Upper lobe of right lung (tissue), 1 donor: Measurements from ENCODE around the gene BHLHE40. TPM values are rescaled to one million over a fixed set of nuclear protein-coding genes. Genes with fewer than 3 reads are reported as not detected.

Experiments used
- ATAC-seq: fragments of 200-7000 bp; cut with Tn5 transposase; one replicate; pipeline ENCODE4 v1.9.1; 2020; ENCODE audit warnings: mild to moderate bottlenecking, moderate library complexity
- DNase-seq: peaks from one replicate; pipeline ENCODE4 v3.0.0-alpha.2; 2020
- H3K27ac ChIP-seq: fragments of 200-600 bp; one replicate; pipeline ENCODE4 v1.8.0; 2022
- H3K27me3 ChIP-seq: fragments of 200-600 bp; one replicate; pipeline ENCODE4 v1.8.0; 2022; ENCODE audit warnings: mild to moderate bottlenecking
- H3K36me3 ChIP-seq: fragments of 200-600 bp; one replicate; pipeline ENCODE4 v1.8.0; 2022
- H3K4me1 ChIP-seq: fragments of 200-600 bp; one replicate; pipeline ENCODE4 v1.8.0; 2022
- H3K4me3 ChIP-seq: fragments of 200-600 bp; one replicate; pipeline ENCODE4 v1.8.0; 2022; ENCODE audit warnings: mild to moderate bottlenecking
- H3K9me3 ChIP-seq: fragments of 200-600 bp; one replicate; pipeline ENCODE4 v1.8.0; 2022
- intact Hi-C: fragments of 100-400 bp; cut with DNase I; formaldehyde crosslinking; loops from one replicate; pipeline ENCODE4 v1.11.0; 2022
- total RNA-seq: library from RNA; stranded (reverse); fragmentation: NEBNext Ultra II Directional; extraction: Animal tissue kit (Norgen Biotek cat#: 25700); gene quantifications from one replicate; pipeline ENCODE4 v1.2.1, GENCODE V29; 2021
- TF ChIP-seq, protein P1 (sequence below): fragments of 200-600 bp; IDR thresholded peaks from one replicate; pipeline ENCODE4 v1.8.0; 2022; ENCODE audit warnings: antibody characterized with exemption
- donor health status: DM: no; HTN: yes; CAD: no; lungs with severe emphysema.

Gene BHLHE40
- total RNA-seq, 1 donor from 2014 or later = 97.1 TPM

DNA sequence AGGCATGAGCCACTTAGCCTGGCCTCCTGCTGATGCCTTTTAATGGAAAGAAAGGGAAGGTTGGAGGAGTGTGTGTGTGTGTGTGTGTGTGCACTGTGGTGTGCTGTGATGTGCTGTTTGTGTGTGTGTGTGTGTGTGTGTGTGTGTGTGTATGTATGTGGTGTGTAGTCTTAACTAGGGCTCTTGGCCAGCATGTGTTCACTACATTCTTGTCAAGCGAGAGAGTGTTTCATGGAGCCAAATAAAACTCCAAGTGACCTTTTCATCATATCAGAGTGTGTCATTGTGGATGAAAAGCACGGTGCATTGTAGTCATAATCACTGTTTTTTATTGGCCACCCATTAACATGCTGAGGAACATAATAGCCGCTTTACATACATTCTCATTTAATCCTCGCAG is 30.8 kb upstream of the BHLHE40 start:
- no peak for DNase-seq
- intact Hi-C loops = no loop called here
- H3K27me3 ChIP-seq = no peaks in the 10 kb centered on the region
- H3K4me3 ChIP-seq = no peak overlapping the region
- H3K4me1 ChIP-seq = no peaks in the 10 kb centered on the region
- TF ChIP-seq, protein P1, sequence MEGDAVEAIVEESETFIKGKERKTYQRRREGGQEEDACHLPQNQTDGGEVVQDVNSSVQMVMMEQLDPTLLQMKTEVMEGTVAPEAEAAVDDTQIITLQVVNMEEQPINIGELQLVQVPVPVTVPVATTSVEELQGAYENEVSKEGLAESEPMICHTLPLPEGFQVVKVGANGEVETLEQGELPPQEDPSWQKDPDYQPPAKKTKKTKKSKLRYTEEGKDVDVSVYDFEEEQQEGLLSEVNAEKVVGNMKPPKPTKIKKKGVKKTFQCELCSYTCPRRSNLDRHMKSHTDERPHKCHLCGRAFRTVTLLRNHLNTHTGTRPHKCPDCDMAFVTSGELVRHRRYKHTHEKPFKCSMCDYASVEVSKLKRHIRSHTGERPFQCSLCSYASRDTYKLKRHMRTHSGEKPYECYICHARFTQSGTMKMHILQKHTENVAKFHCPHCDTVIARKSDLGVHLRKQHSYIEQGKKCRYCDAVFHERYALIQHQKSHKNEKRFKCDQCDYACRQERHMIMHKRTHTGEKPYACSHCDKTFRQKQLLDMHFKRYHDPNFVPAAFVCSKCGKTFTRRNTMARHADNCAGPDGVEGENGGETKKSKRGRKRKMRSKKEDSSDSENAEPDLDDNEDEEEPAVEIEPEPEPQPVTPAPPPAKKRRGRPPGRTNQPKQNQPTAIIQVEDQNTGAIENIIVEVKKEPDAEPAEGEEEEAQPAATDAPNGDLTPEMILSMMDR = no peak
- no peaks in the 10 kb centered on the region for H3K36me3 ChIP-seq
- no peak overlapping the region for H3K27ac ChIP-seq
- no peaks in the 10 kb centered on the region for H3K9me3 ChIP-seq
- ATAC-seq = no peak

DNA sequence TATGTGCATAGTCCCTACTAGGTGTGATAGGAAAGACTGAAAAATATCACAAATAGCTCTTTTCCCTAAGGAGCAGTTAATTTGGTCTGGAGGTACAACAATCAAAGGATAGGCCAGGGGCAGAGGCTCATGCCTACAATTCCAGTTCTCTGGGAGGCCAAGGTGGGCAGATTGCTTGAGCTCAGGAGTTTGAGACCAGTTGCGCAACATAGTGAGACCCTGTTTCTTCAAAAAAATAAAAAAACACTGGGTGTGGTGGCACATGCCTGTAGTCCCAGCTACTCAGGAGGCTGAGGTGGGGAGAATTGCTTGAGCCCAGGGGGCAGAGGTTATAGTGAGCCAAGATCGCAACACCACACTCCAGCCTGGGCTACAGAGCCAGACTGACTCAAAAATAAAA is 30.2 kb upstream of the BHLHE40 start:
- H3K4me1 ChIP-seq = no peaks in the 10 kb centered on the region
- no peaks in the 10 kb centered on the region for H3K36me3 ChIP-seq
- TF ChIP-seq, protein P1 = no peak
- H3K27me3 ChIP-seq = no peaks in the 10 kb centered on the region
- H3K9me3 ChIP-seq = no peaks in the 10 kb centered on the region
- intact Hi-C loops = no loop called here
- no peak overlapping the region for H3K4me3 ChIP-seq
- ATAC-seq = no peak
- no peak overlapping the region for H3K27ac ChIP-seq
- no peak for DNase-seq

DNA sequence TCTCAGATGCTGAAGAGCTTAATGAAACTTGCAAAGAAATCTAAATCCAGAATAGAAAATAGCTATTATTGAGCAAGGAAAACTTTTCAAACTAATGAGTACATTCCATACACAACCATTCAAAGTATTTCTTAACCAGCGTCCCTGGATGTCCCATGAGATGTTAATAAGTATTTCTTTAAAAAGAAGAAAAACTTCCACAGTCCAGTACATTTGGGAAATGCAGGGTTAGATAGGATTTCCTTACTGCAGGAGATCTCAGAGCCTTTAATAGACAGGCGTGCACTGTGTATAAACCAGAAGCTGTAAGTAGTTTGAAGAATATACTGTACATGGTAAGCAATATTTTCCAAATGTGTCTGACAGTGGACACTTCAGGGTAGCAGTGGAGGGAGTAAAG is 29.6 kb upstream of the BHLHE40 start:
- TF ChIP-seq, protein P1 = no peak

DNA sequence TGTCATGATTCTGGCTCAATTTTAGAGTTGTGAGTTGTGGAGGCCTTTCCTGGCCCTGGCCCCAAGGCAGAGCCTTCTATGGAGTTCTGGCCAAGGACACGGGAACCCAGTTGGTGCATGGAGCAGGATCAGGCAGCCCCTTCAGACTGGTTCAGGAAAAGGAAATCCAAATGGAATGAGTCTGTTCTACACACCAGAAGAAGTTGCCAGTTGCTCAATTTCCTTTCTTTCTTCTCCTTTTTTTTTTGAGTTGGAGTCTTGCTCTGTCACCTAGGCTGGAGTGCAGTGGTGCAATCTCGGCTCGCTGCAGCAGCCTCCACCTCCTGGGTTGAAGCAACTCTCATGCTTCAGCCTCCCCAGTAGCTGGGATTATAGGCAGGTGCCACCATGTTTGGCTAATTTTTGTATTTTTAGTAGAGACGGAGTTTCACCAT is 28.9 kb upstream of the BHLHE40 start:
- H3K9me3 ChIP-seq = no peaks in the 10 kb centered on the region
- intact Hi-C loops = no loop called here
- peak; percentile 51 for ATAC-seq
- H3K4me1 ChIP-seq = no peaks in the 10 kb centered on the region
- H3K36me3 ChIP-seq = no peaks in the 10 kb centered on the region
- TF ChIP-seq, protein P1 = no peak
- no peaks in the 10 kb centered on the region for H3K27me3 ChIP-seq
- no peak overlapping the region for H3K27ac ChIP-seq
- H3K4me3 ChIP-seq = no peak overlapping the region
- no peak for DNase-seq

More for the DNA sequence above, 29.6 kb upstream of the BHLHE40 start:
- intact Hi-C loops = no loop called here
- Histone ChIP-seq H3K9me3 (no peaks in the 10 kb centered on the region), H3K4me3 (no peak overlapping the region), H3K27me3 (no peaks in the 10 kb centered on the region), H3K27ac (no peak overlapping the region), H3K4me1 (no peaks in the 10 kb centered on the region), H3K36me3 (no peaks in the 10 kb centered on the region)
- no peak for DNase-seq
- ATAC-seq = no peak

DNA sequence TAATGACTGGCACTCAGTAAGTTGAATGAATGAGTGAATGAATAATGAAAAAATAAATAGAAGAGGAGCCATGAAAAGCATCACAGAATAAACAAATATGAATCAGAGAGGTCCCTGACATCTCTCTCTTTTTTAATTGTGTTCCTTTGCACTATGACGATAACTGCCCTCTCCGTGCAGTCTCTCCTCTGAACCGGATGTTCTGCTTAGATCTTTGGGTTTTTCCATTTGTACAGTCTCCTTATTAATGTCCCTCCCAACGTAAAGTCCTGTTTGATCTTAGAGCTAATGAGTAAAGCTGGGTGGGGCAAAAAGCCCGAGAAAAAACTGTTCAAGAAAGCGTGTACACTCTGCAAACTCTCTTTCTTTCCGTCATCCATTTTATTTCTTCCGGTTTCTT is 28.3 kb upstream of the BHLHE40 start:
- DNase-seq = no peak
- no peak overlapping the region for H3K27ac ChIP-seq
- H3K4me3 ChIP-seq = no peak overlapping the region
- no peaks in the 10 kb centered on the region for H3K27me3 ChIP-seq
- H3K4me1 ChIP-seq = no peaks in the 10 kb centered on the region
- TF ChIP-seq, protein P1 = no peak
- ATAC-seq = no peak
- H3K36me3 ChIP-seq = no peaks in the 10 kb centered on the region
- intact Hi-C loops = no loop called here
- no peaks in the 10 kb centered on the region for H3K9me3 ChIP-seq

DNA sequence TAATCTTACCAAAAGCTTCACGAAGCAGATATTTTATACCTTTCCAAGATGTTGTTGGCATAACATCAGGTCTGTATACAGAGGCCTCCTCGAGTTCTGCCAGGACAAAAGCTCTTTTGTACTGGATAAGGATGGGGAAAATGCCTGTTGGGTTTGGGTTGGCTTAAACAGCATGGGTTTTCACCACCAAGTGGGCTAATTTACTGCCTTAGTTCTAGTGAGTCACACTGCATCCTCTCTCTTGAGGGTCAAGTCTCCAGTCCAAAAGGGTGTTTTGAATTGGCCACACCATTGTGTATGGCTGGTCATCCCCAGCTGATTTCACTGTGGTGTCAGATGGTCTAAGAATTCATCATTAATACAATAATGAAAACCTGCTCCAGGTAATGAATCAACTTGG is 26.1 kb upstream of the BHLHE40 start:
- H3K4me1 ChIP-seq = no peaks in the 10 kb centered on the region
- TF ChIP-seq, protein P1 = no peak
- H3K4me3 ChIP-seq = no peak overlapping the region
- intact Hi-C loops = no loop called here
- H3K9me3 ChIP-seq = no peaks in the 10 kb centered on the region
- H3K27ac ChIP-seq = no peak overlapping the region
- H3K27me3 ChIP-seq = no peaks in the 10 kb centered on the region
- H3K36me3 ChIP-seq = no peaks in the 10 kb centered on the region
- ATAC-seq (no peak), DNase-seq (no peak)
